Suprapubic skin (tissue), 4 donors: Measurements from ENCODE around the gene STX4. TPM values are rescaled to one million over a fixed set of nuclear protein-coding genes. Genes with fewer than 3 reads are reported as not detected.

Experiments used
- DNase-seq, 2 donors: peaks; one replicate each; pipeline ENCODE4 v3.0.0-alpha.2; 2019; ENCODE audit warnings: low spot score in 2 of 2
- H3K27ac ChIP-seq: fragments of 200-600 bp; sonication (generic); one replicate; pipeline ENCODE4 v1.5.1; 2019
- H3K27me3 ChIP-seq: fragments of 200-600 bp; sonication (generic); one replicate; pipeline ENCODE4 v1.5.1; 2019
- H3K36me3 ChIP-seq: fragments of 200-600 bp; sonication (generic); one replicate; pipeline ENCODE4 v1.5.1; 2019
- H3K4me1 ChIP-seq: fragments of 200-600 bp; sonication (generic); one replicate; pipeline ENCODE4 v1.5.1; 2019
- H3K4me3 ChIP-seq: fragments of 200-600 bp; sonication (generic); one replicate; pipeline ENCODE4 v1.5.1; 2019; ENCODE audit warnings: mild to moderate bottlenecking
- H3K9me3 ChIP-seq: fragments of 200-600 bp; sonication (generic); one replicate; pipeline ENCODE4 v1.5.1; 2019
- EP300 ChIP-seq: sonication (generic); formaldehyde crosslinking; IDR thresholded peaks from one replicate; pipeline ENCODE4 v1.6.1; 2017; ENCODE audit warnings: antibody characterized with exemption
- POLR2A ChIP-seq, 2 donors: fragments of 450-650 bp; IDR thresholded peaks; one replicate each; pipeline ENCODE4 v1.6.1; 2017; ENCODE audit warnings: antibody characterized with exemption in 2 of 2, mild to moderate bottlenecking in 2 of 2, moderate library complexity in 2 of 2
- POLR2AphosphoS5 ChIP-seq, 3 donors: sonication (generic); formaldehyde crosslinking; IDR thresholded peaks; one replicate each; pipeline ENCODE4 v1.6.1; 2017; ENCODE audit warnings: antibody characterized with exemption in 3 of 3
- WGBS: methylation state at CpG from one replicate; pipeline ENCODE4 v1.1.5; 2018; 5-methylcytosine and 5-hydroxymethylcytosine counted together
- total RNA-seq, 4 donors: library from RNA; depleted of rRNA; stranded (reverse); fragments of >200 nt; gene quantifications; one replicate each; pipeline ENCODE4 v1.1.0, GENCODE V29; 2016
- TF ChIP-seq, protein P1 (sequence below), 2 donors: fragments of 200-600 bp in 1 of 2; fragments of 450-650 bp in 1 of 2; sonication (generic) in 1 of 2; IDR thresholded peaks; one replicate each; pipeline ENCODE4 v1.5.1; 2016 to 2019; ENCODE audit warnings: antibody characterized with exemption in 2 of 2, mild to moderate bottlenecking in 1 of 2, moderate library complexity in 1 of 2

STX4 gene
- total RNA-seq, 4 donors from 2014 or later = 32.5 to 118 (median 47.8) TPM

DNA sequence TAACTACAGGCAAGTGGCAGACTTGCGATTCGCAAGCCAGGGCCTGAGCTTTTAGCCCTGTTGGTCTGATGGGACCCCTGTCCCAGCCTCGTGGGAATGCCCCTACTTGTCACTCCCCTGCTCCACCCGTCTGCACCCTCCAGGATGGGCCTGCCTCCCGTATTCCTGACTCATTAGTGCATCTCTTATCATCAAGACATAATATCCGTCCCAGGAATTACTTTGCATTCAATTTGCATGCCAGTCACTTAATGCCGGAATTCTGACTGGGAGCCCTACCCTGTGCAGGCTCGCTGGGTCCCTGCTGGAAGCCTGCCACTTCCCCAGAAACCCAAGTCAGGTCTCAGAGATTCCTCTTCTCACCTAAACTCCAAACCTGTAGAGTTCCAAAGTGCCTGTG, 52.1 kb downstream of the STX4 start:
- Histone ChIP-seq H3K27ac (no peak overlapping the region), H3K9me3 (no peaks in the 10 kb centered on the region), H3K4me3 (no peak overlapping the region), H3K27me3 (no peaks in the 10 kb centered on the region), H3K4me1 (peaks cover 25% of the 10 kb centered on the region), H3K36me3 (peaks cover 58% of the 10 kb centered on the region)
- TF ChIP-seq EP300 (no peak), POLR2AphosphoS5 (IDR thresholded peaks at IDR 0.05) (no peak), POLR2A (IDR thresholded peaks at IDR 0.05) (no peak)
- TF ChIP-seq, protein P1, sequence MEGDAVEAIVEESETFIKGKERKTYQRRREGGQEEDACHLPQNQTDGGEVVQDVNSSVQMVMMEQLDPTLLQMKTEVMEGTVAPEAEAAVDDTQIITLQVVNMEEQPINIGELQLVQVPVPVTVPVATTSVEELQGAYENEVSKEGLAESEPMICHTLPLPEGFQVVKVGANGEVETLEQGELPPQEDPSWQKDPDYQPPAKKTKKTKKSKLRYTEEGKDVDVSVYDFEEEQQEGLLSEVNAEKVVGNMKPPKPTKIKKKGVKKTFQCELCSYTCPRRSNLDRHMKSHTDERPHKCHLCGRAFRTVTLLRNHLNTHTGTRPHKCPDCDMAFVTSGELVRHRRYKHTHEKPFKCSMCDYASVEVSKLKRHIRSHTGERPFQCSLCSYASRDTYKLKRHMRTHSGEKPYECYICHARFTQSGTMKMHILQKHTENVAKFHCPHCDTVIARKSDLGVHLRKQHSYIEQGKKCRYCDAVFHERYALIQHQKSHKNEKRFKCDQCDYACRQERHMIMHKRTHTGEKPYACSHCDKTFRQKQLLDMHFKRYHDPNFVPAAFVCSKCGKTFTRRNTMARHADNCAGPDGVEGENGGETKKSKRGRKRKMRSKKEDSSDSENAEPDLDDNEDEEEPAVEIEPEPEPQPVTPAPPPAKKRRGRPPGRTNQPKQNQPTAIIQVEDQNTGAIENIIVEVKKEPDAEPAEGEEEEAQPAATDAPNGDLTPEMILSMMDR (IDR thresholded peaks at IDR 0.05) = no peak
- no peak for DNase-seq
- 55% methylated on average over 8 of the region's 8 CpGs for WGBS

GRCh38 chr16:31085873-31086628, 52.7 kb downstream of the STX4 start:
- TF ChIP-seq, protein P1 (IDR thresholded peaks at IDR 0.05) = no peak
- TF ChIP-seq POLR2A (IDR thresholded peaks at IDR 0.05) (no peak), EP300 (no peak), POLR2AphosphoS5 (IDR thresholded peaks at IDR 0.05) (no peak)
- H3K27me3 ChIP-seq = no peaks in the 10 kb centered on the region
- peaks cover 25% of the 10 kb centered on the region for H3K4me1 ChIP-seq
- peak in 1 of 2 donors; percentile 77 for DNase-seq
- WGBS = 89% methylated on average over 13 of the region's 18 CpGs
- H3K27ac ChIP-seq = no peak overlapping the region
- H3K9me3 ChIP-seq = no peaks in the 10 kb centered on the region
- no peak overlapping the region for H3K4me3 ChIP-seq
- peaks cover 58% of the 10 kb centered on the region for H3K36me3 ChIP-seq

DNA sequence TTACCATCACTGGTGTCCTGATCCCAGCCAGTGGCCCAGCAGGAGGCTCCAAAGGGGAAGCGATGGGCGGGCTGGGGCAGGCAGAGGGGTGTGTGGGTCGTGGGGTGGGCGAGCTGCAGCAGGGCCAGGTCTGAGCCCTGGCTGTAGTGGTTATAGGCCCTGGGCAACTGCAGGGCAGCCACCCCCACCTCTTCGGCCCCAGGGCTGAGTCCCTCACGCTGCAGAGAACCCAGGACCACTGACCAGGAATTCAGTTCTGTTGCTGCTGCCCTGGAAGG, 53.2 kb downstream of the STX4 start:
- DNase-seq = no peak
- H3K9me3 ChIP-seq = no peaks in the 10 kb centered on the region
- TF ChIP-seq EP300 (no peak), POLR2AphosphoS5 (IDR thresholded peaks at IDR 0.05) (no peak), POLR2A (IDR thresholded peaks at IDR 0.05) (no peak)
- TF ChIP-seq, protein P1 (IDR thresholded peaks at IDR 0.05) = no peak
- H3K27me3 ChIP-seq = no peaks in the 10 kb centered on the region
- H3K4me3 ChIP-seq = no peak overlapping the region
- peaks cover 59% of the 10 kb centered on the region for H3K36me3 ChIP-seq
- WGBS = 88% methylated on average over 3 of the region's 6 CpGs
- H3K27ac ChIP-seq = no peak overlapping the region
- H3K4me1 ChIP-seq = peaks cover 20% of the 10 kb centered on the region

DNA sequence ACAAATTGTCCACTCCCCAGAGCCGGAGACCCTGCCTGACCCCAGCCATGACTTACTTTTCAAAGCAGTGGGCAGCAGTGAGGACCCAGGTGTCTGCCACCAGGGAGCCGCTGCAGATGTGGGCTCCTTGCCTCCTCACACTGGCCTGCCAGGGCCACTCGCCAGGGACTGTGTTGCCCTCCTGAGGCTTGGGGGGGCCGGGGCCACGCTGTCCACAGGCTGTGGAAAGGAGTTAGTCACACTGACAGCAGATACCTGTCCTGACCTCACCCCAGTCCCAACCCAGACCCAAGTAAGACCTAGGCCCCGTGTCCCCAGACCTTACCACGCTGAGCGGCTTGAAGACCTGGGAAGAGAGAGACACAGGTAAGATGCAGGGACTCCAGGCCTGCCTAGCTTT, 54.1 kb downstream of the STX4 start:
- H3K36me3 ChIP-seq = peaks cover 53% of the 10 kb centered on the region
- H3K27me3 ChIP-seq = no peaks in the 10 kb centered on the region
- TF ChIP-seq EP300 = no peak
- TF ChIP-seq, protein P1 (IDR thresholded peaks at IDR 0.05) = no peak
- no peak for TF ChIP-seq POLR2A (IDR thresholded peaks at IDR 0.05)
- TF ChIP-seq POLR2AphosphoS5 (IDR thresholded peaks at IDR 0.05) = no peak
- no peaks in the 10 kb centered on the region for H3K9me3 ChIP-seq
- peak in 1 of 2 donors; percentile 64 for DNase-seq
- peaks cover 11% of the 10 kb centered on the region for H3K4me1 ChIP-seq
- 91% methylated on average over 8 of the region's 8 CpGs for WGBS
- no peak overlapping the region for H3K27ac ChIP-seq
- no peak overlapping the region for H3K4me3 ChIP-seq

DNA sequence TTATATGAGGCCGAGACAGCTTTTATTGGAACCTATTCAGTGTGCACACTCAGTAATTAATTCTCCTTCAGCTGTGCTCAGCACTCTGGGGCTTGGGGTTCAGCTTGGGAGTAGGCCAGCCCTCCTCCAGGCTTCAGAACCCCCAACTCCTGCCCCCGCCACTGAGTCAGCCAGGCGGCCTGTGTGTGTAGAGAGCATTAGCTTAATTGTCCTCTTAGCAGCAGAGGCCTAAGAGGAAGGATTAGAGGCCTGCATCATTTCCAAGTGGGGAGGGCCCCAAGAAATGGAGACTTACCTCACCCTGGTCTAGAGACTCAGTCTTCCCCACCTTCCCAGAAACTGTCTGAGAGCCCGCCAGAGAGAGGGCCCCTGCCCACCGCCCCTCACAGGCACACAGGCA, 54.6 kb downstream of the STX4 start:
- Histone ChIP-seq H3K4me3 (no peak overlapping the region), H3K27me3 (no peaks in the 10 kb centered on the region), H3K9me3 (no peaks in the 10 kb centered on the region), H3K4me1 (peaks cover 10% of the 10 kb centered on the region), H3K27ac (no peak overlapping the region), H3K36me3 (peaks cover 50% of the 10 kb centered on the region)
- no peak for DNase-seq
- TF ChIP-seq POLR2AphosphoS5 (IDR thresholded peaks at IDR 0.05) (no peak), EP300 (no peak)
- WGBS = 79% methylated on average over 5 of the region's 5 CpGs
